ENCODE data around the gene TRPM7.
"Not testable (repeated sequence)": the region's sequence is repeated elsewhere in the genome, so short reads cannot be mapped to it uniquely, and the experiment has no call there.

Gene TRPM7, protein sequence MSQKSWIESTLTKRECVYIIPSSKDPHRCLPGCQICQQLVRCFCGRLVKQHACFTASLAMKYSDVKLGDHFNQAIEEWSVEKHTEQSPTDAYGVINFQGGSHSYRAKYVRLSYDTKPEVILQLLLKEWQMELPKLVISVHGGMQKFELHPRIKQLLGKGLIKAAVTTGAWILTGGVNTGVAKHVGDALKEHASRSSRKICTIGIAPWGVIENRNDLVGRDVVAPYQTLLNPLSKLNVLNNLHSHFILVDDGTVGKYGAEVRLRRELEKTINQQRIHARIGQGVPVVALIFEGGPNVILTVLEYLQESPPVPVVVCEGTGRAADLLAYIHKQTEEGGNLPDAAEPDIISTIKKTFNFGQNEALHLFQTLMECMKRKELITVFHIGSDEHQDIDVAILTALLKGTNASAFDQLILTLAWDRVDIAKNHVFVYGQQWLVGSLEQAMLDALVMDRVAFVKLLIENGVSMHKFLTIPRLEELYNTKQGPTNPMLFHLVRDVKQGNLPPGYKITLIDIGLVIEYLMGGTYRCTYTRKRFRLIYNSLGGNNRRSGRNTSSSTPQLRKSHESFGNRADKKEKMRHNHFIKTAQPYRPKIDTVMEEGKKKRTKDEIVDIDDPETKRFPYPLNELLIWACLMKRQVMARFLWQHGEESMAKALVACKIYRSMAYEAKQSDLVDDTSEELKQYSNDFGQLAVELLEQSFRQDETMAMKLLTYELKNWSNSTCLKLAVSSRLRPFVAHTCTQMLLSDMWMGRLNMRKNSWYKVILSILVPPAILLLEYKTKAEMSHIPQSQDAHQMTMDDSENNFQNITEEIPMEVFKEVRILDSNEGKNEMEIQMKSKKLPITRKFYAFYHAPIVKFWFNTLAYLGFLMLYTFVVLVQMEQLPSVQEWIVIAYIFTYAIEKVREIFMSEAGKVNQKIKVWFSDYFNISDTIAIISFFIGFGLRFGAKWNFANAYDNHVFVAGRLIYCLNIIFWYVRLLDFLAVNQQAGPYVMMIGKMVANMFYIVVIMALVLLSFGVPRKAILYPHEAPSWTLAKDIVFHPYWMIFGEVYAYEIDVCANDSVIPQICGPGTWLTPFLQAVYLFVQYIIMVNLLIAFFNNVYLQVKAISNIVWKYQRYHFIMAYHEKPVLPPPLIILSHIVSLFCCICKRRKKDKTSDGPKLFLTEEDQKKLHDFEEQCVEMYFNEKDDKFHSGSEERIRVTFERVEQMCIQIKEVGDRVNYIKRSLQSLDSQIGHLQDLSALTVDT (N-terminal part only)

DNA sequence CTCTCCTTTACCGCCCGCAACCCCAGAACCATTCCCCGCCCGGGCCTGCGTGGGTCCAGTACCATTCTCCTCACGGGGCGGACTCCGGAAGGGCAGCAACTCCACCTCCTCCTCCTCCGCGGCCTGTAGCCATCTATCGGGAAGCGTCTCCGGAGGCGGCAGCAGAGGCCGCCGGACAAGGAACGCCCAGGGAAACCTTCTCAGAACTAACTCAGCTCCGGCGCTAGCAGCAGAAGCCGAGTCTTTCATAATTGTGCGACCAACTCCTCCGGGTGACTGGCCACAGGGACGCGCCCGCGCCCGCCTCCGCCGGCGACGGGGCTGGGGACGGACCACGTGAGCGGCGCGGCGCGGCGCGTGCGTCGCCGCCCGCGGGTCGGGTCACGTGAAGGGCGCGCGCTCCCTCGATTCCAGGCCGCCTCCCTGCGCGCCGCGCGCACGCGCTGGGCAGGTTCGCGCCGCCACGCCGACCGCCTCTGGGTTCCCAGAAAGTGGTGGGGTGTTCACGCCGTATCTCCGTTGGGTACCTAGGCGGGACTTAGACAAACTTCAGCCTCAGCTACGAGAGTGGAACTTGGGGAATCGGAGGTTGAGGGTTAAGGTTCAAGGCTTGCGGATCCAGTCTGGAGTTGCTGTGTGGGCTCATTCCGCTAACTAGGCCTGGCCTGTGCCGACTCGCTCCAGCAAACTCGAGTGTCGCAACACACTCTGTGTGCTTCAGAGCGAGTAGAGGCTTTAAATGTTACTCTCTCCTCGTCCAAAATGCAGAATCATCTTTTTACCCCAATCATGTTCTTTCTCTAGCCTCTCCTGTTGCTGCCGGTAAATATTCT, at the start of gene TRPM7:
Gene TRPM7 (minus strand): TSS at position 329 of the 833 bp plus-strand sequence. CDS start 264 bp downstream, at position 65.
- Mint-ChIP-seq H3K4me1 (peaks cover 55% of the 10 kb centered on the region), H3K9me3 (no peaks in the 10 kb centered on the region), H3K27ac (peak within 1 kb of the TSS; percentile 88), H3K4me3 (peak within 1 kb of the TSS; percentile 98), H3K36me3 (peaks cover 52% of the 10 kb centered on the region)
- ATAC-seq (peak; percentile 91), DNase-seq (ENCODE audit: low spot score in 2 of 2) (peak; percentile 86 to 95)

DNA sequence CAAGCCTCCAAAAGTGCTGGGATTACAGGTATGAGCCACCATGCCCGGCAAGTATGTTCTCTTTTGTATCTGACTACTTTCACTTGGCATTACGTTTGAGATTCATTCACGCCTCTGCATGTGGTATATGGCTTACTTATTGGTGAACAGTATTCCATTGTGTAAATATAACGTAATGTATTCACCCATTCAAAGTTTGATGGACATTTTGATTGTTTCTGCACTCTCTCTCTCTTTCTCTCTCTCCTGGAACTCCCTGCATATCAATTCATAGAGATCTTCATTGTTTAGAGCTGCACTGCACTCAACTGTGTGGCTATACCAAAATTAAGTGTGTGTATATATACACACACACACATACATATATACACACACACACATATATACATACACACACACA, 48.6 kb upstream of the TRPM7 start:
- Mint-ChIP-seq H3K27ac (no peak overlapping the region), H3K4me3 (no peak overlapping the region), H3K9me3 (no peaks in the 10 kb centered on the region), H3K4me1 (no peaks in the 10 kb centered on the region), H3K36me3 (peaks cover 100% of the 10 kb centered on the region)
- DNase-seq (ENCODE audit: low spot score in 2 of 2), result no peak
- ATAC-seq, result no peak

DNA sequence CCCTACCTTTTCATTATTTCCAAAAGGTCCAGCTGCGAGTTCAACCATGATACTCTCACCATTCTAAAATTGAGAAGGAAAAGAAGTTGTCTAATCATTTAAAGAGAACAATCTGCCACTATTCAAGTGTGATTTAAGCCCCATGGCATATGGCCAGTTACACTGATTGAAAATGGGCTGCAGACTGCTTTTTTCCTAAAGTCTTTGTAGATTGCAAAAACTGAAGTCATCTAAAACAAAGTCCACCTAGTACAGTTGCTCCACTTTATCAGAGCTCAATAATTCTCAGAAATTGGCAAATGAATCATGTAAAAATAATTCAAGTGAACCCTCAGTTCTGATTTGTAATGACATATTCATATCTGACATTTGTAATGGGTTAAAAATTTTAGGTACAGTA, 39.7 kb upstream of the TRPM7 start:
- Mint-ChIP-seq H3K9me3 (no peaks in the 10 kb centered on the region), H3K27ac (peak overlapping the region; percentile 73), H3K36me3 (peaks cover 100% of the 10 kb centered on the region), H3K4me3 (no peak overlapping the region), H3K4me1 (peaks cover 11% of the 10 kb centered on the region)
- ATAC-seq (no peak), DNase-seq (ENCODE audit: low spot score in 2 of 2) (no peak)

DNA sequence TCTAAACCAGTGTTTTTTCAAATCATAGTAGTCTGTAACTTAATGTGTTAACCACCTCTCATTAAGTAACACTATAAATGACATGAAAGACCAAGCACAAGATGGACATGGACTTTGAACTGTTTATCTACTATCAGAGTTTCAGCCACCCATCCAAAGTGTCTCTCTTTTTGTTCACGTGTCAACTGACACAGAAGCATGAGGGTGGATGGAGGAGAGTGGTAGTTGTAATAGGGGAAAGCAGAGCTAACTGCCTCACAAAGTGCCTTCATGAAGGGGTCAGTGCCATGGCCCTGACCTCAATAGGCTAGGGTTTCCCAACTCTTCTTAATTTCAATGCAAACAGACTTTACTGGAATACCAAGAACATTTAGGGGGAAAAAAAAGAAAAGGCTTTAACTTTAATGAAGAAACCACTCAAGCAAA, 32.1 kb upstream of the TRPM7 start:
- H3K4me1 Mint-ChIP-seq, result no peaks in the 10 kb centered on the region
- ATAC-seq (no peak), DNase-seq (ENCODE audit: low spot score in 2 of 2) (no peak)
- peaks cover 97% of the 10 kb centered on the region for H3K36me3 Mint-ChIP-seq
- H3K4me3 Mint-ChIP-seq, result no peak overlapping the region
- H3K9me3 Mint-ChIP-seq, result no peaks in the 10 kb centered on the region
- peak overlapping the region; percentile 40 for H3K27ac Mint-ChIP-seq

DNA sequence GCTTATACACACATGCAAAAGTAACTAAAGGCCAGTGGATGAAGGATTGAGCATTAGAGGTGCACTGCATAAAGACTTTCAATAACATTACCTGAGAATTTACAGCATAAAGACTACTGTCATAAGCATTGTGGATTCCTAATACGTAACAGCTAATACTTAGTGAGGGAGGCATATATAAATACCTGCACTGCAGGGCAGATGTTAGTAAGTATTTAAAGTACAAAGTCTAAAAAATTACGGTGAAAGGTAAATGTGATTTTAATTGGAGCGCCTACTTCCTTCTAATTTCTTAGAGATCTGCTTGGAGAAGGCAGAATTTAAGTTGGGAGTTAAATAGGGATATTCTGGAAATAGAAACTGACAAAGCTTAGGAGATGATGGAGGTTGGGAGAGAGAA, 25.4 kb upstream of the TRPM7 start:
- Mint-ChIP-seq H3K27ac (peak overlapping the region; percentile 68), H3K4me3 (no peak overlapping the region), H3K36me3 (peaks cover 91% of the 10 kb centered on the region), H3K4me1 (no peaks in the 10 kb centered on the region), H3K9me3 (no peaks in the 10 kb centered on the region)
- DNase-seq (ENCODE audit: low spot score in 2 of 2), result no peak
- no peak for ATAC-seq

DNA sequence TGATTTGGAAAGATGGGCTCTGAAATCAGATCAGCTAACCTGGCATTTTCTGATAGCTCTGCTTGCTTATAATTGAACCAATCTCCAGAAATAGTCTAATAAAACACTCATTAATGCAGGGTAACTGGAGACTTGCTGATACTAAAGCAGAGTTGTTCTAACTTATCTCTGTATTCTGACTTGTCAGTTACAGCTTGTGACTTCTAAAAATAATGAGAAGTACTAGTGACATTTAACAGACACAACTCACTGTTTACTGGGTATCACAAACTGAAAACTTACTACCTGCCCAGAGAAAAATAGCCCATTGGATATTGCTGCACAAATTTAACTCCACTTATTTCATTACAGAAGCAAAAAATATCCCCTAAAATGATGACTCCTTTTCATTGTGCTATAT, 24.0 kb upstream of the TRPM7 start:
- DNase-seq (ENCODE audit: low spot score in 2 of 2) (no peak), ATAC-seq (no peak)
- Mint-ChIP-seq H3K4me1 (no peaks in the 10 kb centered on the region), H3K9me3 (no peaks in the 10 kb centered on the region), H3K36me3 (peaks cover 94% of the 10 kb centered on the region), H3K27ac (no peak overlapping the region), H3K4me3 (no peak overlapping the region)

DNA sequence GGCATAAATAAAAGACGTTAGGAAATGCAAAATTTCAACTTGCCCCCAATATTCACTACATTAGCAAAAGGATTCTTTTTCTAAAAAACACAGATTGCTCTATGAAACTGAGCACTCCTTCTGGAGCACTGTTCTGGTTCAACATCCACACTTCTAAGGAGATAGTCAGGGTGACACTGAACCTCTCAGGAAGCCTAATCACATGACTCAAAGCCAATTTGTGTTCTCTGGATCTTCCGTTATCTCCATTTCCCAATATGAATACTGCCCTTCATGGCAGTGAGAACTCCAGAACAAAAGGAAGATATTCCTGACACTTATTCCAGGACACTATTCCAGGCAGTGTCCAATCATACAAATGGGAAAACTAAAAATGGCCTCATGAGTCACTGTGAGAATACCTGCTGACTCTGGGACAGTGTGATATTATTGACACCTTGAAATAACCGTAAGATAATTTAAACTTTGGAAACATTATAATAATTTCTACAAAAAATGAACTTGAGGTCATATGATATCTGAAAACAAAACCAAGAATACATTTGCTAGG, 21.4 kb upstream of the TRPM7 start:
- Mint-ChIP-seq H3K27ac (no peak overlapping the region), H3K4me1 (no peaks in the 10 kb centered on the region), H3K36me3 (peaks cover 94% of the 10 kb centered on the region), H3K4me3 (no peak overlapping the region), H3K9me3 (no peaks in the 10 kb centered on the region)
- ATAC-seq, result no peak
- DNase-seq (ENCODE audit: low spot score in 2 of 2), result no peak

DNA sequence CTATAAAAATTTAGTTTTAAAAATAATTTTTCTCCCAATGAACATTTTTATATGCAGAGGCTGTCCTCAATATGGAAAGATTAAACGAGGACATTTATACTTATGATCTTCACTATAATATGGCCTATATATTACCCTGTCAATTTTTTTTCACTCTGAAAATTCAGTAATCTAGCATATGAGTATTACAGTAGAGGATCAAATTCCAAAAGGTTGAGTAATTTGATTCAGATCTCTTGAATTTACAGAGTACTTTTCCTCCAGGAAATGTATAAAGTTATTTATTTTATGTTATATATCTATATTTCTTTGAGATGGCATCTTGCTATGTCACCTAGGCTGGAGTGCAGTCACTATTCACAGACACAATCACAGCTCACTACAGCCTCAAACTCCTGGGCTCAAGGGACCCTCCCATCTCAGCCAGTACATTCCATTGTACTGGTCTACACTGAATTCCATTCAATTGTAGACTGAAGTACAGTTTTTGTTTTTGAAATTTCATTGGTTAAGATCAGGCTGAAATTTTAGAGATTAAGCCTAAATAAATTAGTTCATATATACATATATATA, 16.3 kb upstream of the TRPM7 start:
- DNase-seq (ENCODE audit: low spot score in 2 of 2), result no peak
- no peak for ATAC-seq
- no peak overlapping the region for H3K4me3 Mint-ChIP-seq
- H3K36me3 Mint-ChIP-seq, result peaks cover 80% of the 10 kb centered on the region
- no peak overlapping the region for H3K27ac Mint-ChIP-seq
- no peaks in the 10 kb centered on the region for H3K9me3 Mint-ChIP-seq
- H3K4me1 Mint-ChIP-seq, result no peaks in the 10 kb centered on the region

DNA sequence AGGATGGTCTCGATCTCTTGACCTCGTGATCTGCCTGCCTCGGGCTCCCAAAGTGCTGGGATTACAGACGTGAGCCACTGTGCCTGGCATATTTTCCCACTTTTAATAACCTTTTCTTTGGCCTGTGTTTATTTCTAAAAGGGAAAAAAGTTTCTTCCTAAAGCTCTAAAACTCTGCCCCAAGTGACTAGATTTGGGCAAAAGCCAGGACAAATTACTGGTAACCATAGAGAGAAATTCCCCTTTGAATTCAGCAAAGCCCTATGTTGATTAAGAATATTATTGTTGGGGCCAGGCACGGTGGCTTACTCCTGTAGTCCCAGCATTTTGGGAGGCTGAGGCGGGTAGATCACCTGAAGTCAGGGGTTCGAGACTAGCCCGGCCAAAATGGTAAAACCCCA, 11.5 kb upstream of the TRPM7 start:
- Mint-ChIP-seq H3K9me3 (no peaks in the 10 kb centered on the region), H3K36me3 (peaks cover 38% of the 10 kb centered on the region), H3K4me3 (no peak overlapping the region), H3K27ac (no peak overlapping the region), H3K4me1 (no peaks in the 10 kb centered on the region)
- DNase-seq (ENCODE audit: low spot score in 2 of 2), result no peak
- ATAC-seq, result no peak

DNA sequence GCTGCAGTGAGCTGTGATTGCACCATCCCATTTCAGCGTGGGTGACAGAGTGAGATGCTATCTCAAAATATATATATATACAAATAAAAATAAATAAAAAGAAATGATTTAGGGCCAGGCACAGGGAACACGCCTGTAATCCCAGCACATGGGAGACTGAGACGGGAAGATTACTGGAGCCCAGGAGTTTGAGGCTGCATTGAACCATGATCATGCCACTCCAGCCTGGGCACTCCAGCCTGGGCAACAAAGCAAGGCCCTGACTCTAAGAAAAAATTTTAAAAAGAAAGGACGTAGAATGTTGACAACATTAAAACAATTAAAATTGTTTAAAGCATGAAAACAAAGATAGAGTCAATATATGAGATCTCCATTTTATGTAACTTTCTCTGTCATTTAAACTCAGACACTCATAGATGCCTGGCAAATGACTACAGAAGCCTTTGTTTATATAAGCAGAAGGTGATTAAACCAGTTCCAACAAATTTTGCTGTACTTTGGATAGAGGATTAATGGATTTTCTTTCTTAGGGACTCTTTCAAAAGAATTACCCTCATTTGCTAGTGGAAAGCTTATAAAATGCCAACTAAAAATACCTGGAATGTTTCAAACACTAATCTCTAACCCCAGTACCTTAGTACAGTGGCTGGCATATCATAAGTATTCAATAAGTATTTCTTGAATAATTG, 10.7 kb upstream of the TRPM7 start:
- DNase-seq (ENCODE audit: low spot score in 2 of 2), result no peak
- H3K9me3 Mint-ChIP-seq, result no peaks in the 10 kb centered on the region
- H3K4me3 Mint-ChIP-seq, result no peak overlapping the region
- no peaks in the 10 kb centered on the region for H3K4me1 Mint-ChIP-seq
- ATAC-seq, result no peak
- peaks cover 29% of the 10 kb centered on the region for H3K36me3 Mint-ChIP-seq
- H3K27ac Mint-ChIP-seq, result no peak overlapping the region

DNA sequence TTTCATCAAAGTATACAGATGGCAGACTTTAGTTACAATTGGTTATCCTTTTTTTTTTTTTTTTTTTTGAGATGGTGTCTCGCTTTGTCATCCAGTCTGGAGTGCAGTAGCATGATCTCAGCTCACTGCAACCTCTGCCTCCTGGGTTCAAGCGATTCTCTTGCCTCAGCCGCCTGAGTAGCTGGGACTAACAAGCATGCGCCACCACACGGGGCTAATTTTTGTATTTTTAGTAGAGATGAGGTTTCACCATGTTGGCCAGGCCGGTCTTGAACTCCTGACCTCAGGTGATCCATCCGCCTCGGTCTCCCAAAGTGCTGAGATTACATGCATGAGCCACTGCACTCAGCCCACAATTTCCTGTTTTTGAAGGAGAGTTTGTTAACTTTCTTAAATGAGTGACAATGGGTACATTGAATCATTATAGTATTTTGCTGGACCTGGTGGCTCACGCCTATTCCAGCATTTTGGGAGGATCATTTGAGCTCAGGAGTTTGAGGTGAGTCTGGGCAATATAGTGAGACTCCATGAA, 8.1 kb upstream of the TRPM7 start:
- H3K4me3 Mint-ChIP-seq, result not testable (repeated sequence)

DNA sequence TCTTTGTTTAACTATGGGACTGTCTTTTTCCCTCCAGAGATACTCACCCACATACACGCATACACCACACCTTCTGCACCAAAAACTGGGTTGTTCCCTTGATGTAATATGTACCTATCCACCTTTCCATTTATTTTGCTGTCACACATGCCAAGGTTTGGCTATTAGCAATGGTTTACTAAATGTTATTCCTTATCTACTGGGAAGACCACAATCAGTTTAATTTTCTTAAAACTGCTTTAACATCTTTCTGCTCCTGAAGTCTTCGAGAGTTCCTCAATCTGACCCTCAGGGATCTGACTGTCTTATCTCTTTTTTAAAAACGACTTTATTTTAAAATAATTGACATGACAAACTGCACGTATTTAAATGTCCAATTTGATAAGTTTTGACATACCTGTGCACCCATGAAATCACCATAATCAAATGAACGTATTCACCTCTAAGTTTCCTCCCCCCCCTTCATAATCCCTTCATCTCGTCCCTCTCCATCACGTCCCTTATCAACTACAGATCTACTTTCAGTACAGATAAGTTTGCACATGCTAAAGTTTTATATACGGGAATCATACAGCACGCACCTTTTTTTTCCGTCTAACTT, 805 bp upstream of the TRPM7 start:
- Mint-ChIP-seq H3K27ac (peak overlapping the region; percentile 88), H3K4me1 (peaks cover 51% of the 10 kb centered on the region), H3K36me3 (peaks cover 45% of the 10 kb centered on the region), H3K4me3 (peak overlapping the region; percentile 98), H3K9me3 (no peaks in the 10 kb centered on the region)
- ATAC-seq, result no peak
- no peak for DNase-seq (ENCODE audit: low spot score in 2 of 2)

More for the DNA sequence above, 8.1 kb upstream of the TRPM7 start:
- ATAC-seq, result peak; percentile 78
- not testable (repeated sequence) for H3K9me3 Mint-ChIP-seq; H3K36me3 Mint-ChIP-seq; H3K4me1 Mint-ChIP-seq; DNase-seq (ENCODE audit: low spot score in 2 of 2)
- peak overlapping the region; percentile 63 for H3K27ac Mint-ChIP-seq

DNA sequence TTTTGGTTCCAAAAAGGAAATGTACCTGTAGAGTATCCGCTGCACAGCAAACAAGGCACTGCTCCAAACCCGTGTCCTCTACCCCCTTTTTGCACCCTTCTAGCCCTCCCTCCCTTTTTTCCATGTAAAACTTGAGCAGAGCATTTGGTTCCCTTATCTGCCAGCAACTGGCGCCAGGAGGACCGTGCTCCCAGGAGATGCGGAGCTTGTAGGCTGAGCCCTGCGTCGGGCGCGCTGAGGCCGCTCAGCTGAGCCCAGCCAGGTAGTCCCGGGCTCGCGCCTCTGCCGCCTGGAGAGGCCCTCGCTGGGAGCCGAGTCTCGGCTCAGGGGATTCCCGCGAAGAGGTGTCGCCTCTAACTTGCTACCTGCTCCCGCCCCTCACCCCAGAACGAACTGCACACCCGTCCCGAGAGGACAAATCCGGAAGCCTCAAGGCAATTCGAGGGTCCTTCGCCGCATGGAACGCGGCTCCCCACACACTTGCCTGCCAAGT, 575 bp downstream of the TRPM7 start:
- Mint-ChIP-seq H3K9me3 (no peaks in the 10 kb centered on the region), H3K4me3 (peak overlapping the region; percentile 98), H3K36me3 (peaks cover 58% of the 10 kb centered on the region), H3K27ac (peak overlapping the region; percentile 88), H3K4me1 (peaks cover 62% of the 10 kb centered on the region)
- peak in 1 of 2 donors; percentile 42 for DNase-seq (ENCODE audit: low spot score in 2 of 2)
- ATAC-seq, result peak; percentile 78

Measured in stimulated activated effector memory CD8-positive, alpha-beta T cell treated with anti-CD3 and anti-CD28 coated beads, Interleukin-12 subunit alpha, Interleukin-12 subunit beta, amount 100 ng/mL, for 72 hours (primary cell).